ENCODE data around the gene SEMA6A.

- TF ChIP-seq CTCF (IDR thresholded peaks at IDR 0.05) (no peak), RARB (CRISPR knock-in tag; IDR thresholded peaks at IDR 0.05) (no peak), POLR2A (IDR thresholded peaks at IDR 0.05; ENCODE audit: low read length) (no peak), RFX5 (IDR thresholded peaks at IDR 0.05) (no peak)
Measured at GRCh38 chr5:116546033-116546742, 28.4 kb downstream of the SEMA6A start.

Data from A549 (cell line).